Glomerular visceral epithelial cell (primary cell): Measurements from ENCODE around the gene MSANTD2.
A peak's percentile ranks its signal among the peaks of the same experiment; 100 is the strongest.

ENCODE experiments used
- DNase-seq: peaks from one replicate; pipeline ENCODE4 v3.0.0-alpha.2; 2016; ENCODE audit errors: extremely low spot score

MSANTD2 gene

DNA sequence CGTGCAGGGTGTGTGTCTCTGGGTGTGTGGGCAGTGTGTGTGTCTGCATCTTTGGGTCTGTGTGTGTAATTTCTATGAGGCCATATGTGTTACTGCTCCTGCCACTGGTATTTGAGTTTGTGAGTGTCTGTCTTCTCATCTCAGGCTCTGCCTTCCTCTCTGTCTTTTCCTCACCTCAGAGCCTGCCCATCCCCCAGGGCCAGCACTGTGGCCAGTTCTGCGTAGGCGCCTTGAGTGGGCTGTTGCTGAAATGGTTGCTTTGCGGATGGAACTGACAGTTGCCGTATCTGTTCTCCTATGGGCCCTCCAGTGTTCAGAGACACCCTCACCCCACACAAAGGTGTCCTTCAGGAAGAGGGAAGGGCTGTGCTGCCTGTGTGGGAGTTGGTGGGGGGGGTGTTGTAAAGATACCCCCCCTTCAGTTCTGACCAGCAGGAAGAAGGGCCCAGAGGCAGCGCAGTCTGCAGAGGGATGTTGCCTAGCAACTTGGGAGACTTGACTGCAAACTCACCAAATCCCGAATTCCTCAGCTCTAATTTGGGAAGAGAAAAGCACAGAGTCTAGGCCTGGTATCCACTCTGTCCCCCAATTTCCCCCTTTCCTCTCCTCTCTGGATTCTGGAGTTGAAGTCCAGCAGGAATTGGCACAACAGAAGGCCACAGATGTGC, 62.4 kb downstream of the MSANTD2 start:
- no peak for DNase-seq

- no peak for DNase-seq
These were observed 63.5 kb downstream of the MSANTD2 start for GRCh38 chr11:124736736-124737135.

DNA sequence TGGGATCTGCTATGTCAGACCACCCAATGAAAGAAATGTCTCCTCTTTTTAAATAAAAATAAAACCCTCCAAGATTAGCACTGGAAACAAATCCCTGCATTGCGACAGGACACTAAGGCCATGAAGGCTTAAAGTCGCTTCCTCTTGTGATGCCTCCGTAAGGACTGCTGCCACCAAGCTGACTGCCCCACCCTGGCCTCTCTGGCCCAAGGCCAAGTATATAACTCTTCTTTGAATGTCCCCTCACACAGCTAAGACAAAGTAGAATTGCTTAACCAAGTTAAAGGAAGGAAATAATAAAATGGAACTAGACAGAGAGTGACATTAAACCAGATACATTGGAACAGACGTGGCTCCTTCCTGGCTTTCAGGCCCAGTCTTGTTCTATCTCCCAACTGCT, 68.0 kb downstream of the MSANTD2 start:
- DNase-seq, result no peak

DNA sequence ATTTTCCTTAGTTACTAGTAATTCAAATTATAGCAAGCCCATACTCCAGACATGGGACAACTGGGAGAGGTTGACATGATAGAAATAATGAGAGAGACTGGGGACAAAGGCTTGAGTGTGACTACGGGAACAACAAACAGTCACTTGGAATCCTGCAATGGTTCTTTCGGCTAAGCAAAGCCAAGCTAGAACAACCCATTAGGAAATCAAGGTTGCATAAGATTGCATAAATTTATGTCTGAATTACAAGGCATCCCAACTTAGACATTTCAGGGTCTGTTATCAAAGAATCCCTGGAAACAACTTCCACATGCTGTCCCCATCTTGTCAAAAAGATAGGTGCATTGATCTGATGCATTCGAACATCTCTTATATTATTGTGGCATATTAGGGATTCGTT, 70.6 kb downstream of the MSANTD2 start:
- DNase-seq, result no peak

GRCh38 chr11:124728134-124728533, 72.1 kb downstream of the MSANTD2 start:
- no peak for DNase-seq

DNA sequence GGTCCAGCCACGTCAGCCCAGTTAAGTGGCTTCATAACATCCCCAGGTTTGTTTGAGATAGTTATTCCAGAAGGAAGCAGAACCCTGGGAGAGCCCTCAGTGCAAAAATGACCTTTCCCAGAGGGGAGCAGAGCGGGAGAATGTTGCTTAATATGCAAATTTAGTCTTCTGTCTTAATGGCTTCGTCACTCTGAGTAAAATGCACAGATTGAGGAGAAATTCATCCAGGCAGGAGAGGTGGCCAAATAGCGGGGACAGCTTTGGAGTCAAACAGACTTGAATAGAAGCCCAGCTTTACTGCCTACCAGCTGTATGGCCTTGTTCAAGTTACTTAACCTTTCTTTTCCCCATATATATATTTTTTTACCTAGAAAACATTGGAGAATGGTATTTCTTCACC, 72.7 kb downstream of the MSANTD2 start:
- no peak for DNase-seq

GRCh38 chr11:124725719-124726105, 74.5 kb downstream of the MSANTD2 start:
- no peak for DNase-seq

GRCh38 chr11:124724979-124725718, 75.1 kb downstream of the MSANTD2 start:
- no peak for DNase-seq

DNA sequence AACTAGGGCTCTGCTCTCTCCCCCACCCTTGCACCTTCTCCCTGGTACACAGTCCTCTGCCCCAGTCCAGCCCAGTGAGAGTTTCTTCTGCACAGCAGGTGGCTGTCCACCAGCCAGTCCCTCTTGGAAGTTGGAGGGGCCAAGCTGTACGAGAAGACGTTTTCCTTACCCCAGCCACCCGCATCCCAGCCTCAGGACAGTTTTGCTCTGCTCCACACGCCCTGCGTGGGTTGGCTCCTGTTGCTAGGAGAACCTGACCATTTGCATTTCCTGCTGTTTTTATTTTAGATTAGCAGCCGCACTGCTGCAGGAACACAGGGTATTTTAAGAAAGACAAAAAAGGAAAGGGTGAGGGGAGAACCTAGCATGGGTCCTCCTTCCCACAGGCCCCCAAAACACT, 78.0 kb downstream of the MSANTD2 start:
- no peak for DNase-seq

DNA sequence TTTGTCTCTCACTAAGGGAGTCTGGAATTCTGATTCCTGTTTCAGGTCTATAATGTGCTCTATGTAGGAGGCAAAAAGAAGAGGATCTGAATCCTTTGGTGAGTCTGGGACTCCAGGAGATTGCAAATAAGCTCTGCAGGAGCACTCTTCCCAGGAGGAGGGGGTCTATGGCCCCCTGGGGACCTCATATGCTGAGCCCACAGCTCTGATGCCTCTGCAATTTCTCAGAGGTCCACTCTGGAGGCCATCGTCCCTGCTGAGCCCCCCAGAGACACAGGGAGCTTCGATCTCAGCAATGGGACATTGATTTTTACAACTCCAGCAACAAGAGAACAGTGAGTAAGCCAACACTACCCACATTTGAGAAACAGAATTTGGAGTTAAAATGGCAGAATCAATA, 80.7 kb downstream of the MSANTD2 start:
- DNase-seq, result no peak

- no peak for DNase-seq
These were observed 81.4 kb downstream of the MSANTD2 start for GRCh38 chr11:124718801-124719200.

- peak; percentile 32 for DNase-seq
These were observed 82.2 kb downstream of the MSANTD2 start for GRCh38 chr11:124717786-124718651.

- no peak for DNase-seq
These were observed 82.8 kb downstream of the MSANTD2 start for GRCh38 chr11:124717421-124717785.

GRCh38 chr11:124716591-124716990, 83.6 kb downstream of the MSANTD2 start:
- no peak for DNase-seq
